Sigmoid colon (tissue), 4 donors: ENCODE measurements around the gene LMAN2.

ENCODE experiments used
- CTCF ChIP-seq, 4 experiments: fragments of 450-650 bp in 3 of 4; fragments of 200-600 bp in 1 of 4; IDR thresholded peaks; one replicate each; pipeline ENCODE4 v1.5.1; 2016 to 2019; ENCODE audit warnings: antibody characterized with exemption in 4 of 4, mild to moderate bottlenecking in 3 of 4, moderate library complexity in 2 of 4
- POLR2A ChIP-seq, 2 donors: fragments of 450-650 bp; IDR thresholded peaks; one replicate each; pipeline ENCODE4 v1.6.1; 2016; ENCODE audit warnings: antibody characterized with exemption in 2 of 2, mild to moderate bottlenecking in 2 of 2, moderate library complexity in 2 of 2
- POLR2AphosphoS5 ChIP-seq, 4 donors: sonication (generic); formaldehyde crosslinking; IDR thresholded peaks; one replicate each; pipeline ENCODE4 v1.6.1; 2017; ENCODE audit warnings: antibody characterized with exemption in 4 of 4

GRCh38 chr5:177384134-177384533, 32.7 kb upstream of the LMAN2 start, which contains the start of gene SLC34A1:
- TF ChIP-seq CTCF (IDR thresholded peaks at IDR 0.05) (no peak), POLR2A (IDR thresholded peaks at IDR 0.05) (no peak), POLR2AphosphoS5 (IDR thresholded peaks at IDR 0.05) (no peak)
